GM13976 (cell line): ENCODE results near the gene GDI2.

Experiments used
- DNase-seq: peaks from one replicate; pipeline ENCODE4 v3.0.0; 2012; ENCODE audit warnings: low spot score
- in situ Hi-C: fragments of 300-500 bp; cut with MboI; formaldehyde crosslinking; loops from one replicate; pipeline ENCODE4 v1.12.0; 2022; ENCODE audit warnings: low sequenced_read_pairs, mixed read lengths, inconsistent platforms; ENCODE audit not compliant: unreplicated experiment
- TF ChIP-seq, protein P1 (sequence below): IDR thresholded peaks from 2 replicates; pipeline ENCODE4 v1.5.1; 2012; ENCODE audit warnings: borderline replicate concordance, mild to moderate bottlenecking; ENCODE audit not compliant: insufficient read depth; ENCODE audit errors: extremely low read depth, missing control alignments, control extremely low read depth

GDI2 gene

DNA sequence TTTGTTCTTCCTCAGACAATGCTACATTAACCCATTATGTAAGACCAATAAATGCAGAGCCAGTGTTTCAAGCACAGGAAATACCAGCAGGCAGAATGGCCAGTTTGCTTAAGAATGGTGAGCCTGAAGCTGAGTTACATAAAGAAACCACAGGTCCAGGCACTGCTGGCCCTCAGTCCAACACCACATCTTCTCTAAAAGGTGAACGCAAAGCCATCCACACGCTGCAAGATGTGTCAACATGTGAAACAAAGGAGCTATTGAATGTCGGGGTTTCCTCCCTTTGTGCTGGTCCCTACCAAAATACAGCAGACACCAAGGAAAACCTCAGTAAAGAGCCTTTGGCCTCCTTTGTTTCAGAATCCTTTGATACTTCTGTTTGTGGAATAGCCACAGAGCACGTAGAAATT lies 64.8 kb downstream of the GDI2 start:
- TF ChIP-seq, protein P1, sequence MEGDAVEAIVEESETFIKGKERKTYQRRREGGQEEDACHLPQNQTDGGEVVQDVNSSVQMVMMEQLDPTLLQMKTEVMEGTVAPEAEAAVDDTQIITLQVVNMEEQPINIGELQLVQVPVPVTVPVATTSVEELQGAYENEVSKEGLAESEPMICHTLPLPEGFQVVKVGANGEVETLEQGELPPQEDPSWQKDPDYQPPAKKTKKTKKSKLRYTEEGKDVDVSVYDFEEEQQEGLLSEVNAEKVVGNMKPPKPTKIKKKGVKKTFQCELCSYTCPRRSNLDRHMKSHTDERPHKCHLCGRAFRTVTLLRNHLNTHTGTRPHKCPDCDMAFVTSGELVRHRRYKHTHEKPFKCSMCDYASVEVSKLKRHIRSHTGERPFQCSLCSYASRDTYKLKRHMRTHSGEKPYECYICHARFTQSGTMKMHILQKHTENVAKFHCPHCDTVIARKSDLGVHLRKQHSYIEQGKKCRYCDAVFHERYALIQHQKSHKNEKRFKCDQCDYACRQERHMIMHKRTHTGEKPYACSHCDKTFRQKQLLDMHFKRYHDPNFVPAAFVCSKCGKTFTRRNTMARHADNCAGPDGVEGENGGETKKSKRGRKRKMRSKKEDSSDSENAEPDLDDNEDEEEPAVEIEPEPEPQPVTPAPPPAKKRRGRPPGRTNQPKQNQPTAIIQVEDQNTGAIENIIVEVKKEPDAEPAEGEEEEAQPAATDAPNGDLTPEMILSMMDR = no peak
- in situ Hi-C loops = no loop called here
- DNase-seq = no peak

DNA sequence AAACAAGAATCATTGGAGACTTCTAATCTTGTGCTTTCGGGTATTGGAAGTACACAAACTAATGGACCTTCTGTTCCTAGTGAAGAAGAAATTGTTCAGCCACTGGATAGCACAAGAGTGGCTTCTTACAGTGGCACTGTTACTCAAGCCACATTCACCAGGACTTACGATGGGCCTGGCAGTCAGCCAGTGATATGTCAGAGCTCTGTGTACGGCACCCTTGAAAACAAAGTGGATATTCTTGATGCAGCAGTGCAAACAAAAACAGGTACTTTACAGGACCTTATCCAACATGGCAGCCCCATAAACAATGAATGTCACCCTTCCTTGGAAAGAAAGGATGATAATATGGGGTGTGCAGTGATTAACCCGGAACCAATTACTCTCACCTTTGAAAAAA lies 67.0 kb downstream of the GDI2 start:
- in situ Hi-C loops = no loop called here
- DNase-seq = no peak
- TF ChIP-seq, protein P1 = no peak

DNA sequence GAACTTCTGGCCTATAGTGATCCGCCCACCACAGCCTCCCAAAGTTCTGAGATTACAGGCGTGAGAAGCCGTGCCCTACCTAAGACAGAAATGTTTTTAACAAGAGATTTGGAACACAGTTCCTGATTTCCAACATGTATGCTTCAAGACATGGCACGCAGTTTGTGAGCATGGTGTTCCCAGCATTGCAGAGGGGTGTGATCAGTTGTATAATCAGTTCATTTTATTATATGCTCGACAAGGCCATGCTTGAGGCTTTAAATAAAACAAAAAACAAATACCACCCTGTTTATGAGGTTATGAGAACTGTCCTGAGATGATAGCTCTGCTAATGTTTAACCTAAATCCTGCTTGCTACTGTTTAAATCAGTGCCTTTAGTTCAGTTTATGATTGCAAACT lies 68.4 kb downstream of the GDI2 start:
- no peak for DNase-seq
- in situ Hi-C loops = no loop called here
- TF ChIP-seq, protein P1 = no peak

DNA sequence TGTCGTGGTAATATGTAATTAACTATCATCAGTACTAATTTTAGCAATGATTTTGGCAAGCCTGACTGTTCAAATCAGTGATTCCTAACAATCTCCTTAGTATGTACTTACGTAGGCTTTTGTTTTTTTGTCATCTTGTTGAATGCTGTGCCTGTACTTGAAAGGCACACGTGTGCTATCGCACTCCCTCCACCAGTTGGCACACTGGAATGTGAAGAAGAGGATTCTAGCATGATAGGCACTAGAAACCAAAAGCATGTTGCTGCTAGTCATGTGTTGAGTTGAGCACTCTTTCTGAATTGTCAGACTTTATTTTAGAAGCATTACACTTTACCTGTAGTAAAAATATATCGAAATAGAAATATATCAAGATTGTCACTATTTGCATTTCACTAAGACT lies 69.5 kb downstream of the GDI2 start:
- DNase-seq = no peak
- TF ChIP-seq, protein P1 = no peak
- in situ Hi-C loops = no loop called here

DNA sequence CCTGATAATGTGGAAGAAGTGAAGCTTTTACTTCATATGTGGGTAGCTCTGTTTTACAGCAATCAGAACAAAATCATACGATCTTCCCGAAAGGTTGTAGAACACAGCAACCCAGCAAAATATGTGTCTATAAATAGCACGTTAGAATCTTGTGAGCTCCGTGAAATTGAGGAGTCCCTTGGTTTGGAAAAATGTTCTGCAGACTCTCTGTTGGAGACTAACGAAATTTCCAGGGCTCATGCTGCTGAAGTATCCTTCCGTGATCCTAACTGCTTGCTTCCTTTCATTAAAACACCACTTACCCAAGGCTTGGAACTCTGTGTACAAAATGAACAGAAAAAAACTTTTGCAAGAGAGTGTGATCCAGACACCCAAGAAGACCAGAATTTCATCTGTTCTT lies 71.1 kb downstream of the GDI2 start:
- in situ Hi-C loops = no loop called here
- DNase-seq = no peak
- TF ChIP-seq, protein P1 = no peak

DNA sequence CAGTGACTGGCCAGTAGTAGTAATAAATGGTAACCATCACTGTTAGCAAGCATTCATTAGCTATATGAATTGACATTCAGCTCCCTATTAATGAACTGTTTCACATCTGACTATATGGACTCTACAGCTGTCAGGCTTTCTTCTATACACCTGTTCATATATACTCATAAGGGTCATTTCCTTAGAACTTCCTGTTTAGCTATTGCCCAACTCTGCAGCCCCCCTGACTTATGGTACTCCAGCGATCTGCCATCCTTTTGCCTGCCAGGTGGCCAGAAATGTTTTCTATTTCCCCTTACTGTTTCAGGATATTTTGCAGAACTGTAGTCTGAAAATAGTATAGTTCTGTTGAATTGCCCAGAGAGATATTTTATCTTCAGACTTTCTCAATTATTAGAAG lies 72.0 kb downstream of the GDI2 start:
- in situ Hi-C loops = no loop called here
- DNase-seq = no peak
- TF ChIP-seq, protein P1 = no peak

DNA sequence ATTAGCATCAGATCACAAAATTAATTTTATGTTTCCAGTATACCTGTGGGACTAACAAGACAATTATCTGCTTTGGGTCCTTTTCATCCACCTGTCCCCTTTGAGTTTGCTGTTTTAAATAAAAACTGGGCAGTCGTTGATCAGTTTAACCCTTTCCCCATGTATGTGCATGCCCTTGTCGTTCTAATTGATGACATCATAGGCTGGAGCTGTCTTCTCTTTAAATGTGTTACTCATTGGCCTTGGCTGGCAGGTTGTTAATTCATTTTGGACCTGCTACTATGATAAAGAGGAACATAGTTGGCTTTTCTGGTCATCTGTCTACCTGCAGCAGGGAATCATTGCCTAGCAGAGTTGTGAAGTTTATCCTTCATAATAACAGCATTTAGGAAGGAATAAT lies 74.8 kb downstream of the GDI2 start:
- DNase-seq = no peak
- TF ChIP-seq, protein P1 = no peak
- in situ Hi-C loops = no loop called here
